ENCODE results near the gene PHETA2. TPM values are rescaled to one million over a fixed set of nuclear protein-coding genes. Genes with fewer than 3 reads are reported as not detected.

PHETA2 gene
- total RNA-seq, 1 donor from 2014 or later, result 3.5 TPM

DNA sequence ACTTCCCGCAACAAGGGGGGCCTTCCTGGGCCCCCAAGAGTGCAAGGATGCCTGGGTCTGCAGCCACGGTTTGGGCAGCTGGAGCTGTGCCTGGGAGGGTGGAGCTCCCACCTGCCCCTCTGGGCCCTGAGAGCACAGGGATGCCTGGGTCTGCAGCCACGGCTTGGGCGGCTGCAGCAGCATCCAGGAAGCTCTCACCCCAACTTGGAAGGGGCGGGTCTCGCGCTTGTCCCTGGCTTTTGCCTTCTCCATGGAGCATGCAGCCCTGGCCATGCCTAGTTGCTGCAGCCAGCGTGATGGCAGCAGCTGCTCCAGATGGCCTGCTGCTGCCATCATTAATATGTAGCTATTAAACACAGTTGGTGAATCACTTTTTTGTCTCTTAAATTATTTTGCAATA is 38.8 kb upstream of the PHETA2 start:
- H3K9me3 Mint-ChIP-seq (ENCODE audit: unreplicated experiment), result peaks cover 4% of the 10 kb centered on the region
- H3K4me1 Mint-ChIP-seq (ENCODE audit: unreplicated experiment), result peaks cover 10% of the 10 kb centered on the region
- H3K27ac Mint-ChIP-seq (ENCODE audit: unreplicated experiment), result no peak overlapping the region
- H3K4me3 Mint-ChIP-seq (ENCODE audit: unreplicated experiment), result no peak overlapping the region
- DNase-seq (ENCODE audit: low spot score), result no peak
- TF ChIP-seq, protein P1, sequence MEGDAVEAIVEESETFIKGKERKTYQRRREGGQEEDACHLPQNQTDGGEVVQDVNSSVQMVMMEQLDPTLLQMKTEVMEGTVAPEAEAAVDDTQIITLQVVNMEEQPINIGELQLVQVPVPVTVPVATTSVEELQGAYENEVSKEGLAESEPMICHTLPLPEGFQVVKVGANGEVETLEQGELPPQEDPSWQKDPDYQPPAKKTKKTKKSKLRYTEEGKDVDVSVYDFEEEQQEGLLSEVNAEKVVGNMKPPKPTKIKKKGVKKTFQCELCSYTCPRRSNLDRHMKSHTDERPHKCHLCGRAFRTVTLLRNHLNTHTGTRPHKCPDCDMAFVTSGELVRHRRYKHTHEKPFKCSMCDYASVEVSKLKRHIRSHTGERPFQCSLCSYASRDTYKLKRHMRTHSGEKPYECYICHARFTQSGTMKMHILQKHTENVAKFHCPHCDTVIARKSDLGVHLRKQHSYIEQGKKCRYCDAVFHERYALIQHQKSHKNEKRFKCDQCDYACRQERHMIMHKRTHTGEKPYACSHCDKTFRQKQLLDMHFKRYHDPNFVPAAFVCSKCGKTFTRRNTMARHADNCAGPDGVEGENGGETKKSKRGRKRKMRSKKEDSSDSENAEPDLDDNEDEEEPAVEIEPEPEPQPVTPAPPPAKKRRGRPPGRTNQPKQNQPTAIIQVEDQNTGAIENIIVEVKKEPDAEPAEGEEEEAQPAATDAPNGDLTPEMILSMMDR (IDR thresholded peaks at IDR 0.05; ENCODE audit: unreplicated experiment), result no peak
- no peaks in the 10 kb centered on the region for H3K27me3 Mint-ChIP-seq (ENCODE audit: unreplicated experiment)
- H3K36me3 Mint-ChIP-seq (ENCODE audit: low read depth, unreplicated experiment), result no peaks in the 10 kb centered on the region

DNA sequence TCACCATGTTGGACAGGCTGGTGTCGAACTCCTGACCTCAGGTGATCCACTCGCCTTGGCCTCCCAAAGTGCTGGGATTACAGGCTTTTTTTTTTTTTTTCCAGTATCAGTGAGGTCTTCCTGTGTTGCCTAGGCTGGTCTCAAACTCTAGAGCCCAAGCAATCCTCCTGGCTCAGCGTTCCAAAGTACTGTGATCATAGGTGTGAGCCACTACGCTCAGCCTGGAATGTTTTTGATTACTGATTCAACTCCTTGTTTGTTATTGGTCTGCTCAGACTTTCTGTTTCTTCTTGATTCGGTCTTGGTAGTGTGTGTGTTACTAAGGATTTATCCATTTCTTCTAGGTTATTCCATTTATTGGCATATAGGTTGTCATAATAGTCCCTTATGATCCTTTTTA is 34.8 kb upstream of the PHETA2 start:
- Mint-ChIP-seq H3K27ac (ENCODE audit: unreplicated experiment) (no peak overlapping the region), H3K27me3 (ENCODE audit: unreplicated experiment) (peaks cover 3% of the 10 kb centered on the region), H3K9me3 (ENCODE audit: unreplicated experiment) (peaks cover 10% of the 10 kb centered on the region), H3K4me3 (ENCODE audit: unreplicated experiment) (no peak overlapping the region), H3K36me3 (ENCODE audit: low read depth, unreplicated experiment) (no peaks in the 10 kb centered on the region), H3K4me1 (ENCODE audit: unreplicated experiment) (peaks cover 10% of the 10 kb centered on the region)
- no peak for DNase-seq (ENCODE audit: low spot score)
- TF ChIP-seq, protein P1 (IDR thresholded peaks at IDR 0.05; ENCODE audit: unreplicated experiment), result no peak

DNA sequence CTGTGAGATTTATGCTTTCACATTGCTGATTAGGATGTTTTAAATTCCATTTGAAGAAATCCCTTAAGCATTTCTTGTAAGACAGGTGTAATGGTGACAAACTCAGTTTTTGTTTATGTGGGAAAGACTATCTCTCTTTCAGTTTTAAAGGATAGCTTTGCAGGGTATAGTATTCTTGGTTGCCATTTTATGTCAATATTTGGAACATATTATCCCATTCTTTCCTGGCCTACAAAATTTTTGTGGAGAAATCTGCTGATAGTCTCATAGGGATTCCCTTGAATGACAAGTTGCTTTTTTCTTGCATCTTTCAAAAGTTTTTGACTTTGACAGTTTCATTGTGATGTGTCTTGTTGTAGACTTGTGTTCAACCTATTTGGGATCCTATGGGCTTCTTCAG is 32.3 kb upstream of the PHETA2 start:
- no peak for DNase-seq (ENCODE audit: low spot score)
- Mint-ChIP-seq H3K36me3 (ENCODE audit: low read depth, unreplicated experiment) (no peaks in the 10 kb centered on the region), H3K4me3 (ENCODE audit: unreplicated experiment) (no peak overlapping the region), H3K9me3 (ENCODE audit: unreplicated experiment) (peaks cover 6% of the 10 kb centered on the region), H3K27ac (ENCODE audit: unreplicated experiment) (no peak overlapping the region), H3K27me3 (ENCODE audit: unreplicated experiment) (peaks cover 3% of the 10 kb centered on the region), H3K4me1 (ENCODE audit: unreplicated experiment) (peaks cover 10% of the 10 kb centered on the region)
- TF ChIP-seq, protein P1 (IDR thresholded peaks at IDR 0.05; ENCODE audit: unreplicated experiment), result no peak

DNA sequence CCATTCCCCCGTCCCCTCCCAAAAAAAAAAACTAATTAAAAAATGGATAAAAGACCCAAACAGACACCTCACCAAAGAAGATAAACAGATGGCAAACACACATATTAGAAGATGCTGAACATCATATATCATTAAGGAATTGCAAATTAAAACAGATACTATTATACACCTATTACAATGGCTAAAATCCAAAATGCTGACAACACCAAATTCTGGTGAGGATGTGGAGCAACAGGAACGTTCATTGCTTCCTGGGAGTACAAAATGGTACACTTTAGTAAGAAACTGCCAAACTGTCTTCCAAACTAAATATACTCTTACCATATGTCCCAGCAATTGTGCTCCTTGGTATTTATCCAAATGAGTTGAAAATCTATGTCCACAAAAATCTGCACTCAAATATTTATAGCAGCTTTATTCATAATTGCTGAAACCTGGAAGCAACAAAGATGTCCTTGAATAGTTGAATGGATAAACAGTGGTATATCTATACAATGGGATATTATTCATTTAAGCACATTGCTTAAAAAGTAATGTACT is 23.3 kb upstream of the PHETA2 start:
- Mint-ChIP-seq H3K36me3 (ENCODE audit: low read depth, unreplicated experiment) (no peaks in the 10 kb centered on the region), H3K27ac (ENCODE audit: unreplicated experiment) (no peak overlapping the region), H3K27me3 (ENCODE audit: unreplicated experiment) (no peaks in the 10 kb centered on the region)

DNA sequence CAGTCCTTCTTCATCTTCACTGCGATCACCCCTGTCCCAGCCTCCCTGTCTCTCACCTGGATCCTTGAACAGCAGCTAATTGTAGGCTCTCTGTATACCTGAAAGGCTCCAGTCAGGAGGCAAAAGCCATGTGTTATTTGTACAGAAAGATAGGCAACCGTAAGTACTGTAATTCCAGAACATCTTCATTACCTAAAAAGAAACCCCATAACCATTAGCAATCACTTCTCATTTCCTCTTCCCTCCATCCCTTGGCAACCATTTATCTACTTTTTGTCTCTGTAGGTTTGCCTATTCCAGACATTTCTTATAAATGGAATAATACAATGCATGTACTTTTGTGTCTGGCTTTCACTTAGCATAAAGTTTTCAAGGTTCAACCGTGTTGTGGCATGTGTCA is 21.3 kb upstream of the PHETA2 start:
- H3K27ac Mint-ChIP-seq (ENCODE audit: unreplicated experiment), result no peak overlapping the region
- TF ChIP-seq, protein P1 (IDR thresholded peaks at IDR 0.05; ENCODE audit: unreplicated experiment), result no peak
- no peak overlapping the region for H3K4me3 Mint-ChIP-seq (ENCODE audit: unreplicated experiment)
- no peaks in the 10 kb centered on the region for H3K9me3 Mint-ChIP-seq (ENCODE audit: unreplicated experiment)
- H3K36me3 Mint-ChIP-seq (ENCODE audit: low read depth, unreplicated experiment), result no peaks in the 10 kb centered on the region
- DNase-seq (ENCODE audit: low spot score), result no peak
- no peaks in the 10 kb centered on the region for H3K4me1 Mint-ChIP-seq (ENCODE audit: unreplicated experiment)
- no peaks in the 10 kb centered on the region for H3K27me3 Mint-ChIP-seq (ENCODE audit: unreplicated experiment)

More for the DNA sequence above, 23.3 kb upstream of the PHETA2 start:
- no peaks in the 10 kb centered on the region for H3K4me1 Mint-ChIP-seq (ENCODE audit: unreplicated experiment)
- no peak overlapping the region for H3K4me3 Mint-ChIP-seq (ENCODE audit: unreplicated experiment)
- no peak for DNase-seq (ENCODE audit: low spot score)
- TF ChIP-seq, protein P1 (IDR thresholded peaks at IDR 0.05; ENCODE audit: unreplicated experiment), result no peak
- H3K9me3 Mint-ChIP-seq (ENCODE audit: unreplicated experiment), result no peaks in the 10 kb centered on the region

All from endothelial cell (in vitro differentiated cells).